Cerebellar nuclear complex (tissue), 1 donor: Measurements from ENCODE around the gene SNX33.
"Not testable (repeated sequence)": the region's sequence is repeated elsewhere in the genome, so short reads cannot be mapped to it uniquely, and the experiment has no call there.

ENCODE experiments used
- DNase-seq, 2 experiments: peaks; one replicate each; lab custom pipeline; 2025; lab: John Stamatoyannopoulos, UW

SNX33 gene

DNA sequence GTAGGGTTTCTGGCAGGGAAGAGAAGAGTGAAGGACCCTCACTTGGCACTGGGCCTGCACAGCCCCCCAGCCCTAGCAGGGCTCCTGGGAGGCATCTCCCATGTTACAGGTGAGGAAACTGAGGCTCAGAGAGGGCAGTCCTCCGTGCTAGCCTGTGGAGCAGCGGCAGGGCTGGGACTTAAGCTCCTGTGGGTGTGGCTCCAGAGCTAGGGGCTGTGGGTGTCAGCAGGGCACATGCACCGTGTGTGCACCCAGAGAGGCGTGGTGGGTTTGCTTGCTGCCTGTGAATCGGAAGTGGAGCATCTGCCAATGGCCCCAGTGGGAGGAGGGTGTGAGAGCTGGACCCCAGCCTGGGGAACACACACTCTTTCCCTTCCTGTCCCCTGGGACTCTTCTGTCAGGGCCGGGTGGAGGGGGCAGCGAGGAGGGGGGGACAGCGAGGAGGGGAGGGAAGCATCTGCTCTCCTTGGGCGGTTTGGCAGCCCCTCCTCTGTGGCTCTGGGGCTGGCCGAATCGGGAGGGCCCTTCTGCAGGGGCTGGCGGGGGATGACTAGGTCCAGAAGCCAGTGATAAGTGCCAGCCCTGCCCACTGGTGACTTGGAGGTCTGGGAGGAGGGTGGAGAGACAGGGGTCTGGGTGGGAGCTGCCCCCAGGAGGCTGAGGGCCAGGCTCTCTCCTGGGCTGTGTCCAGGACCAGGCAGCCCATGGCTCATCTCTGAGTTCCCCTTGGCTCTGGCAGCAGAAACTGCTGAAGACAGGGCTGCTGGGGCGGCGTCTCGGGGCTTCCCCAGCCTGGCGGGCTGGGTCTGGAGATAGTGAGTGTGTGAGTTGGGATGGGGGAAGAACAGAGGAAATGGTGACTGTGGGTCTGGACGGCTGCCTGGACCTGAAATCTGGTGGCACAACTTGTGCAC is 52.5 kb downstream of the SNX33 start:
- DNase-seq, result not testable (repeated sequence)

- not testable (repeated sequence) for DNase-seq
Observed at GRCh38 chr15:75701071-75702003, 53.6 kb downstream of the SNX33 start.

- no peak for DNase-seq
Observed at GRCh38 chr15:75702436-75702835, 54.7 kb downstream of the SNX33 start.

DNA sequence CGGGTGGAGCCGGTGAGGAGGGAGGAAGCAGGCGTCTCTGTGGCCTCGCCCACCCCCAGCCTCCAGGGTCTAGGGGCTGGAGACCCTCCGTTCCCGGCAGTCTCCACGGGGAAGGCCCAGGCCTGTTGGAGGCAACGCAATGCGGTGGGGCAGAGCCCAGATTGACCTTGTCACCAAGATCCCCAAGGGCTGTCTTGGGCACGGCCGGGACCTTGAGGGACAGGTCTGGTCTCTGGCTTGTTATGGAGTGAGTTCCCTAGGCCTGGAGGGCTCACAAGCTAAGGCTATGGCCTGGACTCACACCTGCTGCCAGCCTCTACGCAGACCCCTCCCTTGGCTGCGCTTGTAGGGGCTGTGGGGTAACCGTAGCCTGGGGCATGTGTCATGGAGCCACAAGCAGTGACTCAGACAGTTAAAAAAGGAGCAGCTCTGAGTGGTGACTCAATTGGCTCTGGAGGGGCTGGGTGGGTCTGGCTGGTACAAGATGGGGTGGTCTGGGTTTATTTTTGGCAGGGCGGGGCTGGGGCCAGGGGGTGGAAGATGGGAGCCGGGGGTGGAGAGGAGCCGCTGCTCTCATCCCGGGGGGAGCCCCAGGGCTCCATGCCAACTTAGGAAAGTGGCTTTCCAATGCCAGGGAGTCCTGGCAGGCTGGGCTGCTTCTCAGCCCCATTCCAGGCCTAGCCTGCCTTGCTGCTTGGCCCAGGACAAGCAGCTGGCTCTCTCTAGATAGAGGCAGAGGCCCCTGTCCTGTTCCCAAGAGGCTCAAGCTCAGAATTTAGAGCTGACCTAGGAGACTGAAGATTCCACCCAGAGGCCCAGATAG is 55.9 kb downstream of the SNX33 start:
- DNase-seq, result not testable (repeated sequence)

DNA sequence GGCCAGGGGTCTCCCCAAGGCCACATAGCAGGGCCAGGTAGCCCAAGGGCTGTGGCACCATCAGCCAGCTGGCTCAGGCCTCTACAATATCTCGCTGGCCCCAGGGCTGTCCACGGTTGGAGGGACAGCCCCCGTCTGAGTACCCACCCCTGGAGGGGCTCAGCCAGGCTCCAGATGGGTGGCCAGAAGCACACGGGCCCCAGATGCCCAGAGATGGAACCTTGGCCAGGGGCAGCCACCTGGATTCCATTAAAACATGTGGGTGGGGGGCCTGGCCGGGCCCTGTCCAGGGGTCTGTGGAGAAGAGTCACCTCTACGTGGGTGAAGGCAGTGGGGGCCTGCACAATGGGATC is 56.5 kb downstream of the SNX33 start:
- DNase-seq, result no peak

DNA sequence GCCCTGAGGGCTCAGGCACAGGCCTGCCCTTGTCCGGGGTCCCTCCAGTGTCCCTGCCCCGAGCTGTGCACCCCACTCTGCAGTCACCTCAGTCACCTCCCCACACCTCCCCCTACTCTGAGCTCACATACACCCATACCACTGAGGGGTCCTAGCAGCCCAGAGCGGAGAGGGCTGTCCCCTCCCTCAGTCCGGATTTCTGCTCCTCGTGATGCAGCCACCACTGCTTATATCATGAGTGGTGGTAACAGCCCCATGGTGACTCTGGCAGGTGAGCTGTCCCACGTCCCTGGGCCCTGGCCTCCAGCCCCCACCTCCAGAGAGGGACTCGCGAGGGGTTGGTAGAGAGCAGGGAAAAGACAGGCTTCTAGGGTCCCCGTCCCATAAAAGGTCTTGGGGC is 56.9 kb downstream of the SNX33 start:
- DNase-seq, result no peak

- not testable (repeated sequence) for DNase-seq
Observed at GRCh38 chr15:75705375-75705774, 57.7 kb downstream of the SNX33 start.

GRCh38 chr15:75705854-75706681 is 58.4 kb downstream of the SNX33 start:
- DNase-seq, result no peak

GRCh38 chr15:75706682-75706954 is 58.9 kb downstream of the SNX33 start:
- no peak for DNase-seq

- not testable (repeated sequence) for DNase-seq
Observed at GRCh38 chr15:75709458-75709857, 61.7 kb downstream of the SNX33 start.

- DNase-seq, result not testable (repeated sequence)
Observed at GRCh38 chr15:75710874-75711273, 63.2 kb downstream of the SNX33 start.

GRCh38 chr15:75711495-75711894 is 63.8 kb downstream of the SNX33 start:
- DNase-seq, result not testable (repeated sequence)
